ENCODE results near the gene UHRF2.
"Not testable (repeated sequence)": the region's sequence is repeated elsewhere in the genome, so short reads cannot be mapped to it uniquely, and the experiment has no call there.

Gene UHRF2

DNA sequence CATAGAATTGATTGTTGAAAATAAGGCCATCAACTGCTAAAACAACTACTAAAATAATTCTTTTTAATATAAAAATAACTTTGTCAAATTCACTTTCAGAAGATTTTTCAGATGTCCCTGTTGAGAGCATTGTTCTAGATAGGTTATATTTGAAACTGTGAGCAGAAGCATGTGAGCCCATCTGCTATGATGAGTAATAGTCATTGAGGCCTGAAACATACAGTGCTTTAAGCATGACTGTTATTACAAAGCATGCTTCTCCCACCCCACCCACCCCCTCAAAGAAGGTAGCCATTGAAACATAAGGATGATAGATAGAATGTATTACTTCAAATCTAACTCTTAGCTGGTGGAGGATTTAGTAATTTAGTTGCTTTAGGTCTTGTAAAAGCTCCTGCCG lies 86.0 kb downstream of the UHRF2 start:
- no peak for DNase-seq

DNA sequence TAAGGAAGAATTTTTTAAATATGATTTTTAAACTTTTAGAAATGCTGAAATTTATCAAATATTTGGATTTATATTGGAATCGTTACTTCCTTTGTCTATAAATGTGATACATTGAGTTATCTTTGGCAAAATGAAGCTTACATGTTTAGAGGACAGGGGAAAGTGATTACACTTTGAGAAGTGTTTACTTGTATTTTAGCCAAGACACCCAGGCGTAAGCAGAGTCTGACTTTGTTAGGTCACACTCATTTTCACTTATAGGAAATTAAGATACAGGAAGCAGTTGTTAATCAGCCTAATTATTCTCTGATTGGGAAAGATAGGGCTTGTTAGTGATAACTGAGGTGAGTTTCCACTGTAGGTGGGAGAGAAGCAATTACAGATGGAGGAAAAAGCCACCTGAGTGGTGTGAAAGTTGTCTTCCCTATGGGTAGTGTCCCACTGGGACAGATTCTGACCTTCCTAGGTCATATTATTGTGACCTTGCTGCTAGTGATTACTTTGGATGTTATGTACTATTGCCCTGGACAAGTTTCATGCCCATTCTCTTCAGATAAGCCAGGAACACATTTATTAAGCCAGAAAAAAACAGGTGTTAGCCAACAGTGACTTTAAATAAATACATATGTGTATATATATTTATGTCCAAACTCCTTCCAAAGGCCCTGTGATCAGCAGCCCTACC lies 88.7 kb downstream of the UHRF2 start:
- DNase-seq: no peak

DNA sequence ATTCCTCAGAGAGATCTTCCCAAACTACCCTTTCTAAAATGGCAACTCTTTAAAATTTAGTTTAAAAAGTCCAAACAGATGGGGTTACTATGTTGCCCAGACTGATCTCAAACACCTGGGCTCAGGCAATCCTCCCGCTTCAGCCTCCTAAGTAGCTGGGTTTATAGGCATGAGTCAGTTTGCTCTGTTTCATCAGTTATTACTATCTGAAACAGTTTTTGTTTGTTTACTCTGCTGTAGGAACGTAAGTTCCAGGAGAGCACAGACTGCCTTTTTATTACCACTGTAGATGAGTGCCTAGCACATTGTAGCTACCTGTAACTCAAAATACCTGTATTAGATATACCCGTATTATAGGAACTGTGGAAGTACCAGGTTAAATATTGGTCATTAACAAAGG lies 89.4 kb downstream of the UHRF2 start:
- no peak for DNase-seq

DNA sequence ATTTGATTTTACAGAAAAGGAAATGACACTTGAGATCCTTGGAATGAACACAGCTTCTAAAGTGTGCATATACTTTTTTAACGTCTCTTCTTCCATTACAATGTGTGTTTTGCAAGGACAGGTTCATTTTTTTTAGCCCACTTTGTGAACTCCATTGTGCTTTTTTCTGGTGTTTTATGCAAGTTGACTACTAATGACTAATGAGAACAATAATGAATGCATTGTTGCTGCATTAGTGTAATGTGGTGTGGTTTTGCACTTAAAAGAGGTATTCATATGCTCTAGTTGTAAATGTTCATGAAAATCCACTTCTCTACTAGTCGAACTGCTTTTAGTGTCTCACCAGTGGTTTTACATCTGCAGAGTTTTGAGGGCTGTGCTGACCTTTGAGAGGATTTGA lies 93.6 kb downstream of the UHRF2 start:
- DNase-seq: no peak

DNA sequence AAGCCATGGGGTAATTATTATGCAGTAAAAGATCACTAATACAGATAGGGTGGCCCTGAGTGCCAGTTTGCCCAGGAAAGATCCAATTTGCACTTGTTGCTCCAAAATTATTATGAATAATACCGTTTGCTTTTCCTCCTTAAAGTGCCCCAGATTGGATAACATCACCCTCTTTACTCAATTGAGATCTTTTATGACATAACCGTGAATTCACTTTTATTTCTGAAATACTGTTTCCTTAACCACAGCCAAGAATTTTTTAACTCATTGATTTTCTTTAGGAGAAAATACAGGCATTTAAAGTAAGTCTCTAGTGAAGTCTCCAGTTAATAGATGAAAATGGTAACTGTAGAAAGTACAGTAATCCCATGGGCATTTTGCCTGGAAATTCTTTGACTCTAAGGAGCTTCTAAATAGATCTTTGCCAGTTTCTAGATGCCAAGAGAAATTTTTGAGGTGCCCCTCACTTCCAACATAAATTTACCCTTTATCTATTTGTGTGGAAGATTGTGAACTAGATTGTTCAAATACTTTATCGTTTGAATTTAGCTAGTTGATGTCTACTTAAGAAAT lies 99.2 kb downstream of the UHRF2 start:
- DNase-seq: no peak

DNA sequence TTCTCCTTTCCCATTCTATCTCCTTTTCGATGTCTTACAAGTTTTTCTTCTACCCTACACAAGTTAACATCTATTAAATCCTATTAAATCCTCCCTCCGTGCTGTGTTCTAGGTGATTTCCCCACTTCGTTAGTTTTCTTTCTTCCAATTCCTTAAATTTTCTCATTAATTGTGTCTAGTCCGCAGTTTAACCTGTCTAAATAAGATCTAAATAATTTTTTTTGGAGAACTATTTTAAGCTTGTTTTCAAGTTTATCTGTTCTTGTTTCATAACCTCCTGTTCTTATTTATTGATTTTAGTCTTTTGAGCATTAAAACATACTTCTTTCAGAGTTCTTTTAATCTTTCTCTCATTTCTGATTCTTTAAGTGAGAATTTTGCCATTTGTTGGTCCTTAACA lies 109.3 kb downstream of the UHRF2 start:
- DNase-seq: no peak

DNA sequence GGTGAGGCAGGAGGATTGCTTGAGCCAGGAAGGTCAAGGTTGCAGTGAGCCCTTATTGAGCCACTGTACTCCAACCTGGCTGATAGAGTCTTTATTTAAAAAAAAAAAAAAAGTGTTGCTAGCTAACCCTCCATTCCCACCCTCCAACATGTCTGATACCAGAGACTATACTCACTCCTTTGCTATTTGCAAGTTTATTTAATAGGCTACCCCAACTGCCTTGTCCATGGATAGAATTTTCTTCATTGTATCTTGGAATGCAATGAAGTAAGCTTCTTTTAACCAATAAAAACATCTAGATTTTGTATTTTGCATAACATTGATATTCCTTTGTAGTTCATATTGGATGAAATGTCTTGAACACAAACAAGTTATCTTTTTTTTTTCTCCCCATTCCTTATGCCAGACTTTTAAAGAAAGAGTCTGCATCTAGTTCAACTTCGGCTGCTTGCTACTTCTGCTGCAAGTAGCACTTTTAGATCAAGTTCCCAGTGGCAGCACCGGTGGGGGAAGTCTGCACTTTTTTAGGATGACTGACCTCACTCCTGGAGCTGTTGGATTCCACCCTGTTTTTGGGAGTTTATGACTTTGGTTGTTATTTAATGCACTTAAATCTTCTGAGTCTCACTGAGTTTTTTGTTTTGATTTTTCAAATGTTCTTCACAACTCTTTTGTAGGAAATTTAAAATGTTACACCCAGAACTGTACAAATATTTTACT lies 112.5 kb downstream of the UHRF2 start:
- no peak for DNase-seq

DNA sequence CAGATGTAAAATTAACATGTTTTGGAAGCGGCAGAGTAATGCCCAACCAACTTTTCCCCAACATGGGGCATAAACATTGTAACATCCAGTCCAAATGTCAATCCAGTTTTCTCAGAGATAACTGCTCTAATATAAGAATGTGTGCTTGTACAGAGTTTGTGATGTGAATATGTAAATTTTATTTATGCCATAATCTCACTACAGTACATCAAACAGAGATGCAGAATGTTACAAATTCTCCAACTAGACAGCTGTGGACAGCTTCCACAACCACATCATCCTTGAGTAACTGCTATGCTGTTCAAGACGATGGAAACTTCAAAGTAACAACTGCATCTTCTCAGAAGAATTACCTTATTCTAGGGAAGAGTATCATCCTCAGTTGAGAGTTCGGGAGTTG lies 122.6 kb downstream of the UHRF2 start:
- no peak for DNase-seq

DNA sequence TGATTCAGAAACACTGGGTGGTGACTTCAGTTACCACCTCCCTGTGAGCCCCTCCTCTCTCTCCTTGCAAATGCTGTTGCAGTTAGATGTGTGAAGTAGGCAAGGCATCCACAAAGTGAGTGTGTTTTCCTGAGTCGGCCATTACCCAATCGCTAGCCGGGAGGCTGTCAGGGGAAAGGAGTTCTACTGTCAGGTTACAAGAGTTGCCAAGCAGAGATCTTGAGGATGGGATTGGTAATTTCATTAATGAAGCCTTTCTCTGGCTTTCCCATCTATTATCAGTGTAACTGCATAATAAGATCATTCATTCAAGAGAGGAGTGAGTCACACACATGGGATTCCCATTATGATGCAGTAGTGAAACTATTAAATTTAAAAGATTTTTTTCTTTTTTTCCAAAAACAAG lies 125.7 kb downstream of the UHRF2 start:
- no peak for DNase-seq

DNA sequence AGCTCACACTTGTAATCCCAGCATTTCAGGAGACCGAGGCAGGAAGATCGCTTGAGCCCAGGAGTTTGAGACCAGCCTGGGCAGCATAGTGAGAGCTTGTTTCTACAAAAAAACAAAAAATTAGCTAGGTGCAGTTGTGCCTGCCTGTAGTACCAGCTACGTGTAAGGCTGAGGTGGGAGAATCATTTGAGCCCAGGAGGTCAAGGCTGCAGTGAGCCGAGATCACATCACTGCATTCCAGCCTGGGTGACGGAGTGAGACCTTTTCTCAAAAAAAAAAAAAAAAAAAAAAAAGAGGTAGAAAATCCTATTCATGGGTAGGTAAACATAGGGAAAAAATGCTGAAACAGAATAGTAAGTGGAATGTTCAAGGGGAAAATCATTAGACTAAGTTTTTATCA lies 129.6 kb downstream of the UHRF2 start:
- DNase-seq: not testable (repeated sequence)

DNA sequence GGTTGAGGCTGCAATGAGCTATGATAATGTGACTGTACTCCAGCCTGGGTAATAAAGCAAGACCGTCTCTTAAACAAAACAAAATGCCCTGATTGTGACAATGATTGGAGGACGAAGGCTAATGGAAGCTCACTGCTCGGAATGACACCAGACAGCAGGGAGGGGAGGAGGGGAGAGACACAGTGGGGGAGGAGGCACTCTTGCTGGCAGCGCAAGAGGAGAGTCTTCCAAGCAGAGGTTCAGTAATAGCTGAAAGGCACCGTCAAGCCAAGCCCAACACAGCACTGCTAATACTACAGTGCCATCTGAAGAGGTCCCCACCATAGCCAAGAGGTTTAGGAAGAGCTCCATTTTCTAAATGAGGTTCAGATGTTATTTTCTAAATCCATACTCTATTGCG lies 130.2 kb downstream of the UHRF2 start:
- no peak for DNase-seq

DNA sequence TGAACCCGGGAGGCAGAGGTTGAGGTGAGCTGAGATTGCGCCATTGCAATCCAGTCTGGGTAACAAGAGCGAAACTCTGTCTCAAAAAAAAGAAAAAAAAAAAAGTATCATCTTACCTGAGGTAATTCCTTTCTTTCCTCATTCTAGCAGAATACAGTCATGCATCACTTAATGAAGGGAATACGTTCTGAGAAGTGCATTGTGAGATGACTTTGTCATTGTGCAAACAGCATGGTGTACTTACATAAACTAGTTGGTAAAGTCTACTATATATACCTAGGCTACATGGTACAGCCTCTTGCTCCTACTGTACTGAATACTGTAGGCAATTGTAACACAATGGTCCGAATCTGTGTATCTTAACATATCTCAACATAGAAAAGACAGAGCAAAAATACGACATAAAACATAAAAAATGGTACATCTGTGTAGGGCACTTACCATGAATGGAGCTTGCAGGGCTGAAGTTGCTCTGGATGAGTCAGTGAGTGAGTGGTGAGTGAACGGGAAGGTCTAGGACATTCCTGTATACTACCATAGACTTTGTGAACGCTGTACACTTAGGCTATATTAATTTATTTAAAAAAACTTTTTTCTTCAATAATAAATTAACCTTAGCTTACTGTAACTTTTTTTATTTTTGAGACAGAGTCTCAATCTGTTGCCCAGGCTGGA lies 132.2 kb downstream of the UHRF2 start:
- no peak for DNase-seq

DNA sequence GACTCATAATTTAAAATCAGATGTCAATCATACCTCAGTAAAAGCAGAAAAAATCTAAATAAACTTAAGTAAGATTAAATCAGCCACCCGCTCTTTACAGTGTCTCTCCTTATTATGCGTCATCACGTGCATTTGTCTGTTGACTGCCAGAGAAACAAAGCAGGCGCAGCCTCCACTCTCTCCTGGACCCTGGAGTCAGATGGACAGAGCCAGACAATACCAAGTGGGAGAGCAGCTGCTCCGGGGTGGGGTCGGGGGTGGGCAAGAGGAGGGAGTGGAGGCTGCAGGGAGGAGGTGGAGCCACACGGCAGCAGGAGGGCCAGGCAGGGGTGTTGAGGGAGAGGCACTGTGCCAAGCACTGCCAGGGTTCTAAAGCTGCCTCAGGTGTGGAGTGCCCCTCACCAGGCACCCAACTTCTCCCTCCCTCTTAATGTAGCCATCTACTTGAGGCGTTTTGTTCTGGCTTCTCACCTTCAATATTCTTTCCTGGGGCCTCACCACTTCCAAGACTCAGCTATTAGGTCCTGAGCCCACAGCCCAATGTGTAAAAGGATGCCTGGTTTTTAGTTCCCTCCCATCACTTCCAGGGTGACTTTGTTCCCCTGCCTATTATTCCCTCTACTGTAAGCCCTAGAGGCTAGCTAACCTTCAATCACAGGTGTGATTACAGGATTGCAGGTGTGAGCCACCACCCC lies 136.3 kb downstream of the UHRF2 start:
- no peak for DNase-seq

DNA sequence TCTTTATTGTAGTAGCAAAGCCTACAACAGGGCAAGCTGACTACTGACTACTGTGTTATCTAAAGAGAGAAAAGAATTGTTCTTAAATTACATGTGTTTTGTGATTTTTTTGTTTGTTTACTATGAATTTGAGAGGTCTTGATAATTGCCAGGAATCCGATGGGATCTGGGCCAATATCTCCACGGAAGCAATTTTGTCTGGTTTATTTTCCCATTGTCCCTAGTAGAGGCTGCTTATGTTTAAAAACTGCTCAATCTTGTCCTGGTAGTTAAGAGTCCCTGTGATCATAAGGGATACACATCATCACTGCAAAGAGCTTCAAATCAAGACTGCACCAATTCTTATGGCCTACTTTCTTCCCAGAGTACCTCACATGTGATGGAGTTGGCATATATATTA lies 138.1 kb downstream of the UHRF2 start:
- no peak for DNase-seq

DNA sequence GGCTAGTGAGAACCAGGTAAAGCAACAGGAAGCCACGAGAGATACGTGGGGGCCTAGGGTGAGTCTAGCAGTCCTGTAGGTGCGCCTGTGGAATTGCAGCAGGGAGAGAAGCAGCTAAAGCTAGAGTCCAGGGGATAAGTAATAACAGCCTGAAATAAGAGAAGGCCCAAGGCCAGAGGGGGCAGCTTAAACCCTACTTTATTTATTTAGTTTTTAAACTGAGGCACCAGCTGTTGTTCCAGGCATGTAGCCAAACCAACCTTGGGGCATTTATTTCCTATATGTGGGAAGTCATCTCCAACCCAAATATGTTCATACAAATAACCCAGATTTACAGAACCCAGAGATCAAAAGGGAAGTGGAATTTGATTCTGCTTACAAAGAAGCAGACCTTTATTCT lies 139.0 kb downstream of the UHRF2 start:
- DNase-seq: no peak

DNA sequence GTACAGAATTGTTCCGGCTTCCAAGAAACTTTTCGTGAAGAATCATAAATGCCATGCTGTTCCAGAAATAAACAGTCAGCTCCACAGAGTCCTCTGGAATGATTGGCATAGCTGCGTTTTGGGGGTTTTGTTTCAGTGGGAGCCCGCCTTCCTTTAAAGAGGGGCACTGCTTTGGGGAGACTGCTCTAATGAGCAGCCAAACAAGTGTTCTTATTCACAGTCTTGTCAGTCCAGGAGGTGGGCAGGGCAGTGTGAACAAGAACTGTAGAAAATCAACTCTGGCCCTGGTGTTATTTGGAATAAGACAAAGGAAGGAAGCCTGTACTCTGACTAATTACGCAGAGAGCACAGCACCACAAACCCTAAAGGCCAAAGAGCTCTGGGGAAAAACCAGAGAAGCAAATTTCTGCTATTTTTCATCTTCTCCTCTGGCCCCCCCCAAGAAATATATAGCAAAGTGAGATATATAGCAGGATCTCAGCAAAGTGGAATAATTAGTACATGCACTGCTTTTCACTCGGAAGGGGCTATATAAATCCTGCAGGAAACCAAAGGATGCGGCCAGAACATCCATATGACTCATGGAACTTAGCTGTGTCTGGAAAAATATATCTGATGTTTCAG lies 139.6 kb downstream of the UHRF2 start:
- no peak for DNase-seq

DNA sequence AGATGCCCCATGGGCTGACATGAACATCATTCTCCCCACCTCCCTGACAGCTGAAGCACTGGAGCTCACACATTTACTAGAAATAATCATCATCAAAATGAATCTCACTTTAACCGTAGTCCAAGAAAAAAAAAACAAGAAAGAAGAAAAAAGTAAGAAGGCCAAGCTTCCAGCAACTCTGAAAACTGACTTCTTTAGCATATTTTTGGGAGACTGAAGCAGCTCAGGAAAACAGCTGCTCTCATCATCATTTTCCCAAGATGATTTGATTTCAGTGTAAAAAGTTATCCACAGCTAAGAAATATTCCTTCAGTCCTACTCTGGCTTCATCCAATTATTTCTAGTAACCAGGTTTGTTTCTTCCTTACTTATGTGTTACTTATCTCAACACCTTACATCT lies 140.9 kb downstream of the UHRF2 start:
- DNase-seq: no peak

All from NCI-H1048 (cell line).